Sigmoid colon (tissue), 4 donors: ENCODE measurements around the gene KANK2.

Experiments
- CTCF ChIP-seq, 4 experiments: fragments of 450-650 bp in 3 of 4; fragments of 200-600 bp in 1 of 4; IDR thresholded peaks; one replicate each; pipeline ENCODE4 v1.5.1; 2016 to 2019; ENCODE audit warnings: antibody characterized with exemption in 4 of 4, mild to moderate bottlenecking in 3 of 4, moderate library complexity in 2 of 4
- EP300 ChIP-seq, 4 donors: sonication (generic); formaldehyde crosslinking; IDR thresholded peaks; one replicate each; pipeline ENCODE4 v1.6.1; 2017; ENCODE audit warnings: antibody characterized with exemption in 4 of 4
- POLR2A ChIP-seq, 2 donors: fragments of 450-650 bp; IDR thresholded peaks; one replicate each; pipeline ENCODE4 v1.6.1; 2016; ENCODE audit warnings: antibody characterized with exemption in 2 of 2, mild to moderate bottlenecking in 2 of 2, moderate library complexity in 2 of 2
- POLR2AphosphoS5 ChIP-seq, 4 donors: sonication (generic); formaldehyde crosslinking; IDR thresholded peaks; one replicate each; pipeline ENCODE4 v1.6.1; 2017; ENCODE audit warnings: antibody characterized with exemption in 4 of 4

GRCh38 chr19:11200931-11201330 is 3.6 kb upstream of the KANK2 start:
- TF ChIP-seq CTCF (IDR thresholded peaks at IDR 0.05) (no peak), POLR2A (IDR thresholded peaks at IDR 0.05) (no peak), EP300 (IDR thresholded peaks at IDR 0.05) (no peak), POLR2AphosphoS5 (IDR thresholded peaks at IDR 0.05) (no peak)
